ENCODE data around the gene P2RX2. TPM values are rescaled to one million over a fixed set of nuclear protein-coding genes. Genes with fewer than 3 reads are reported as not detected.

The P2RX2 gene
- total RNA-seq, 1 donor: not detected

GRCh38 chr12:132583411-132583710 lies 35.2 kb upstream of the P2RX2 start:
- no peak overlapping the region for H3K4me3 ChIP-seq (ENCODE audit: low read depth, low read length)
- no peak for DNase-seq (ENCODE audit: low read depth)
- no peak for TF ChIP-seq CTCF (IDR thresholded peaks at IDR 0.05; ENCODE audit: insufficient read depth, low read depth, low read length)

GRCh38 chr12:132583736-132584135 lies 34.8 kb upstream of the P2RX2 start:
- no peak for TF ChIP-seq CTCF (IDR thresholded peaks at IDR 0.05; ENCODE audit: insufficient read depth, low read depth, low read length)
- DNase-seq (ENCODE audit: low read depth): no peak
- H3K4me3 ChIP-seq (ENCODE audit: low read depth, low read length): no peak overlapping the region

- TF ChIP-seq CTCF (IDR thresholded peaks at IDR 0.05; ENCODE audit: insufficient read depth, low read depth, low read length): no peak
- DNase-seq (ENCODE audit: low read depth): no peak
- no peak overlapping the region for H3K4me3 ChIP-seq (ENCODE audit: low read depth, low read length)
Observed at GRCh38 chr12:132584429-132584828, 34.1 kb upstream of the P2RX2 start.

GRCh38 chr12:132585177-132585576 lies 33.4 kb upstream of the P2RX2 start:
- no peak for TF ChIP-seq CTCF (IDR thresholded peaks at IDR 0.05; ENCODE audit: insufficient read depth, low read depth, low read length)
- DNase-seq (ENCODE audit: low read depth): no peak
- no peak overlapping the region for H3K4me3 ChIP-seq (ENCODE audit: low read depth, low read length)

- no peak for TF ChIP-seq CTCF (IDR thresholded peaks at IDR 0.05; ENCODE audit: insufficient read depth, low read depth, low read length)
- DNase-seq (ENCODE audit: low read depth): no peak
- H3K4me3 ChIP-seq (ENCODE audit: low read depth, low read length): no peak overlapping the region
Observed at GRCh38 chr12:132586929-132587328, 31.6 kb upstream of the P2RX2 start.

GRCh38 chr12:132587781-132588180 lies 30.8 kb upstream of the P2RX2 start:
- no peak for DNase-seq (ENCODE audit: low read depth)
- TF ChIP-seq CTCF (IDR thresholded peaks at IDR 0.05; ENCODE audit: insufficient read depth, low read depth, low read length): no peak
- H3K4me3 ChIP-seq (ENCODE audit: low read depth, low read length): no peak overlapping the region

DNA sequence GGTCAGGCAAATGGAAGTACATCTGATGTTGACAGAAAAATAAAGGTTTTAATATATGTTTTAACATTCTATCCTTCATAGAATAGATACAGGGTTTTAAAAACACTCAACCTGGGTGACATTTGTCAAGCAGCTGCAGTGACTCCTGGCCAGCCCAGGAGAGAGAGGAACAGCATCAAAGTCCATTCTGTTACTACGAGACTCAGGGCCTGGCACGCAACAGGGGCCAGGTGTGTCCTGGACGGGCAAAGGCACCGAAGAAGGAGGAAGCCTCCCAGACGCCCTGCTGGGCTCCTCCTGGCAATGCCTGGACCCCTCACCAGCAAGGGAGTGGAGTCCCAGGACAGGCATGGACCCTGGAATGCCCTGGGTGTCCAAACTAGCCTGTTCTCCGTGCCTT lies 30.3 kb upstream of the P2RX2 start:
- DNase-seq (ENCODE audit: low read depth): no peak
- no peak overlapping the region for H3K4me3 ChIP-seq (ENCODE audit: low read depth, low read length)
- no peak for TF ChIP-seq CTCF (IDR thresholded peaks at IDR 0.05; ENCODE audit: insufficient read depth, low read depth, low read length)

Measured in fibroblast of villous mesenchyme (primary cell).